NCI-H510A treated with DMSO at 0.1 percent for 48 hours (cell line): ENCODE measurements around the gene CD58.
"Not testable (repeated sequence)": the region's sequence is repeated elsewhere in the genome, so short reads cannot be mapped to it uniquely, and the experiment has no call there.

Experiments
- DNase-seq: peaks from one replicate; lab custom pipeline; 2025; lab: John Stamatoyannopoulos, UW

Gene CD58

GRCh38 chr1:116569776-116570357, 959 bp downstream of the CD58 start:
- DNase-seq = peak; percentile 27

- DNase-seq = no peak
These were observed 1.5 kb downstream of the CD58 start for GRCh38 chr1:116569381-116569670.

- DNase-seq = no peak
These were observed 2.0 kb downstream of the CD58 start for GRCh38 chr1:116568662-116569380.

GRCh38 chr1:116567790-116568661, 2.8 kb downstream of the CD58 start:
- DNase-seq = peak; percentile 4

GRCh38 chr1:116565222-116565621, 5.6 kb downstream of the CD58 start:
- no peak for DNase-seq

GRCh38 chr1:116564426-116564825, 6.4 kb downstream of the CD58 start:
- DNase-seq = no peak

- DNase-seq = not testable (repeated sequence)
These were observed 8.4 kb downstream of the CD58 start for GRCh38 chr1:116562465-116562864.

GRCh38 chr1:116561563-116561962, 9.3 kb downstream of the CD58 start:
- DNase-seq = no peak

GRCh38 chr1:116560704-116561490, 9.9 kb downstream of the CD58 start:
- DNase-seq = no peak

GRCh38 chr1:116559304-116559761, 11.5 kb downstream of the CD58 start:
- DNase-seq = no peak

- no peak for DNase-seq
These were observed 12.3 kb downstream of the CD58 start for GRCh38 chr1:116558571-116558970.

- no peak for DNase-seq
These were observed 12.7 kb downstream of the CD58 start for GRCh38 chr1:116558140-116558549.

GRCh38 chr1:116557323-116557878, 13.4 kb downstream of the CD58 start:
- no peak for DNase-seq

- no peak for DNase-seq
These were observed 14.4 kb downstream of the CD58 start for GRCh38 chr1:116556289-116557006.

GRCh38 chr1:116554924-116555323, 15.9 kb downstream of the CD58 start:
- no peak for DNase-seq

GRCh38 chr1:116553386-116554115, 17.3 kb downstream of the CD58 start:
- DNase-seq = no peak

- DNase-seq = no peak
These were observed 24.4 kb downstream of the CD58 start for GRCh38 chr1:116546354-116546977.

GRCh38 chr1:116545359-116545705, 25.5 kb downstream of the CD58 start:
- no peak for DNase-seq

- DNase-seq = no peak
These were observed 26.1 kb downstream of the CD58 start for GRCh38 chr1:116544588-116545358.
